GM18870 (cell line): ENCODE measurements around the gene SLC25A45.

Experiments used
- ATAC-seq: cut with Tn5 transposase; IDR thresholded peaks from one replicate; pipeline ENCODE4 v1.9.1; 2021; ENCODE audit warnings: moderate library complexity; ENCODE audit not compliant: unreplicated experiment

The SLC25A45 gene

DNA sequence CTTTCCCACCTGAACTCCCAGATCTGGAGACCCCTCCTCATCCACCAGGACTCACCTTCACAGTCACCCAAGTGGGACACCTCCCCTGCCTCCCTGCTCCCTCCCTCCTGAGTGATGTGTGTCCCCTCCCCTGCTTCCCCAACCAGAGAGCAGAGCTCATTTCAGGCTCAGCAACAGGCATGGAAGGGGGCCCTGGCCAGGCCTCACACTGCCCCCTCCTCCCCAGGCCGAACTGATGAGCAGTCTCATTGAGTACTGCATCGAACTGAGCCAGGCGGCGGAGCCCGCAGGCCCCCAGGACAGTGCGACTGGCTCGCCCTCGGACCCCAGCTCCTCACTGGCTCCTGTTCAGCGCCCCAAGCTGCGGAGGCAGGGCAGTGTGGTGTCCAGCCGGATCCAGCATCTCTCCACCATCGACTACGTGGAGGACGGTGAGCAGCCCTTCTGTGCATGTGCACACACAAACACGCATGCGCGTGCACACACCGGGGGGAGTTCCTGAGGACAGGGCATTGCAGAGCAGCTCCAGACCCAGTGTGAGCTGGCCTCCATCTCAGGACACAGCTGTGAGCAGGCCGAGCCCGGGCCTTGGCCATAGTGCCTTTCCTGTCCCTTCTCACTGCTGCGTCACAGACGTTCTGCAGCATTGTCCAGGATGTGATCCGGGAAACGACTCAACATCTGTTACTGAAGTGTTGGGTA is 22.3 kb upstream of the SLC25A45 start:
- ATAC-seq = no peak

GRCh38 chr11:65404210-65404609 is 21.8 kb upstream of the SLC25A45 start:
- ATAC-seq = no peak

GRCh38 chr11:65403607-65404121 is 21.2 kb upstream of the SLC25A45 start:
- ATAC-seq = no peak

GRCh38 chr11:65402790-65403189 is 20.3 kb upstream of the SLC25A45 start:
- ATAC-seq = no peak

GRCh38 chr11:65401803-65402248 is 19.4 kb upstream of the SLC25A45 start:
- ATAC-seq = no peak

- ATAC-seq = no peak
These were observed 18.8 kb upstream of the SLC25A45 start for GRCh38 chr11:65401073-65401802.

DNA sequence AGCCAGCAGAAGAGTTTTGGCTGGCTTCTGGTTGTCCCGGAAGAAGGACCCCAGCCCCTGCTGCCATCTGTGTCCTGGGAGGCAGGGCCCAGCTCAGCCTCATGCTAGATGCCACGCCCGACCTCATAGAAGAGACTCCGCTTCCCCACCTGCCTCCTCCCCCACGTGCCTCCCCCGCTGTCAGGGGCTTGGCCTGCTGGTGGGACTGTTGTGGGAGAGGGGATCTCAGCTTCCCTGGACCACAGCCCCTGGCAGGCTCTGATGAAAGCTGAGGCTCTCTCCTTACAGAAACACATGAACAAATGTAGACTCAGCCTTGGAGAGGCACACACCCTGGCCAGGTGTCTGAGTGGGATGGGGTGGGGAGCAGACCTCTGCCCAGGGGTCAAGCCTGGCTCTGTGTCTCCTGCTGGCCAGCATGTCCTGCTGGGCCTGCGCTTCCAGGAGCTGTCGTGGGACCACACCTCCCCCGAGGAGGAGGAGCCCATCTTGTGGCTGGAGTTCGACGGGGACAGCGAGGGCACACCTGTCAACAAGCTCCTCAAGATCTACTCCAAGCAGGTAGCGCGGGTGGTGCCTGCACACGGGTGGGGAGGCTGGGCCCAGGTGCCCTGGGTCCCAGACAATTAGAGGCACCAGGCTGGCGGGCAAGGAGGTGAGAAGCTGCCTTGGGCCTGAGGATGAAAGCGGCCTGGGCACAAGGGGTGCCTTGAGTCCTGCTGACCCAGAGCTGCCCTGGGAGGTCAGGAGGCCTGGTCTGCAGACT is 18.0 kb upstream of the SLC25A45 start:
- ATAC-seq = no peak

GRCh38 chr11:65399845-65400244 is 17.4 kb upstream of the SLC25A45 start:
- ATAC-seq = no peak

GRCh38 chr11:65399249-65399648 is 16.8 kb upstream of the SLC25A45 start:
- no peak for ATAC-seq

GRCh38 chr11:65398362-65398910 is 16.0 kb upstream of the SLC25A45 start:
- ATAC-seq = no peak

DNA sequence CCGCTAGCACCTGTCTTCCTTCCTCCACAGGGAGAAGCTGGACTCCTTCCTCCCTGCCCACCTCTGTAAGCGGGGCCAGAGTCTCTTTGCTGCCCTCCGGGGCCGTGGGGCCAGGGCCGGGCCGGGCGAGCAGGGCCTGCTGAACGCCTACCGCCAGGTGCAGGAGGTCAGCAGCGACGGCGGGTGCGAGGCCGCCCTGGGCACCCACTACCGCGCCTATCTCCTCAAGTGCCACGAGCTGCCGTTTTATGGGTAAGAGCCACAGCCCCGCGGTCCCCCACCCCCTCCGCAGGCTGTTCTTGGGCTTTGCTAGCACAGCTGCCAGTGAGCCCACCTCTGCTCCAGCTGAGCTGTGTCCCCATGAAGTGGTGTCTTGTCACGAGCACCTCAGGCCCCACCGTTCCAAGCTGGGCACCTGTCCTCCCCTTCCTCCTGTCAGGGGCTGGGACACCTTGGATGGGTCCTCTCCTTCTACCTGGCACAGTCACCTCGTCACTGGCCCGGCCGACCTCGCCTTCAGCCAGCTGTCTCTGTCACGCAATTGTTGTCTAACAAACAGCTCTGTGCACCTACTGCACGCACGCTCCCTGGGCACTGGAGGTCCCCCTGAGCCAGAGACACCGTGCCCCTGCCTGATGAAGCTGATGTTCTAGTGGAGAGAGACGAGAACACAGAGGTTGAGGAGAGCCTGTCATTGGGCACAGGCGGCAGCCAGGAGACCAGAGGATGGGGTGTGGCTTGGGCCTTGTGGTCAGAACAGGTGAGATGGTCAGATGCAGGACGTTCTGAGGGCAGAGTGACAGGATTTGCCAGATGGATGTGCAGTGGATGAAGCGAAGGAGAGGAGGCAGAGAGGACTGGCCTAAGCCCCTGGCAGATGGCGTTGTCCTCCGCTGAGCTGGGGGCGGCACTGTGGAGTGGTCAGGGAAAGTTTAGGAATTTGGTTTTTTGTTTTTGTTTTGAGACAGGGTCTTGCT is 14.6 kb upstream of the SLC25A45 start:
- no peak for ATAC-seq

DNA sequence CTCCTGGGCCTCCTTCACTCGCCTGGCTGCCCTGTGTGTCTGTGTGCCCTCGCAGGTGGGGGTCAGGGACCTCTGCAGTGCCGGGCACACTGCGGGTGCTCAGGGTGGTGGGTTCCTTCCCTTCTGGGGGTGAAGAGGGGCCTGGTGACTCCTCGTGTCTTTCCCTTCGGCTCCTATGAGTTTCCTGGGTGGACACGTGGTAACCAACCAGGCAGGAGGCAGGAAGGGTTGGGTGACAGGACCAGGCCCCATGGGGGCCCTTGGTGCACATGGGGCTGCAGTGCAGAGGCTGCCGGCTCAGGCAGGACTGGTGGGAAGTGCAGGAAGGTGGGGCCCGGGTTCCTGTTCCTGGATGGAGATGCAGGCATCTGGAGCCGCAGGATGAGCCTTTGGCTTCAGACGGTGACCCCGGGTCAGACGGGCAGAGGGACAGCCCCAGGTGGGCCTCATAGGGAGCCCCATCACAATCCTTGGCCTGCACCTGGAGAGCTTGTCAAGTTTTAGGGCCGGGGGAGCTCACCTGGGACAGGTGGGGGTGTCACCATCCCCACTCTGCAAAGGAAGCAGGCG is 13.6 kb upstream of the SLC25A45 start:
- no peak for ATAC-seq

DNA sequence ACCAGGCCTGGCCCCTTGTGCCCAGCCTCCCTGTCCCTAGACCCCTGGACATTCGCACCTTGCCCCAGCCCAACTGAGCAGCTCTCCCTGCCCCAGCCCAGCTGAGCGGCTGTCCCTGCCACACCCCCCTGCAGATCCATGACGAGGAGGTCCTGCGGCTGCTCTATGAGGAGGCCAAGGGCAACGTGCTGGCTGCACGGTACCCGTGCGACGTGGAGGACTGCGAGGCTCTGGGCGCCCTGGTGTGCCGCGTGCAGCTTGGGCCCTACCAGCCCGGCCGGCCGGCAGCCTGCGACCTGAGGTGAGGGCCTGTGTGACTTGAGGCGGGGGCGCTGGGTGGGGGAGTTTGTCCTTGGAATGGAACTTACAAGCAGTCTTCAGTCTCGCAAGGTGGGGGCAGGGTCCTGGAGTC is 11.7 kb upstream of the SLC25A45 start:
- no peak for ATAC-seq

GRCh38 chr11:65393513-65394079 is 11.2 kb upstream of the SLC25A45 start:
- no peak for ATAC-seq

- no peak for ATAC-seq
These were observed 10.5 kb upstream of the SLC25A45 start for GRCh38 chr11:65392899-65393298.

GRCh38 chr11:65392186-65392829 is 9.9 kb upstream of the SLC25A45 start:
- no peak for ATAC-seq

- no peak for ATAC-seq
These were observed 8.6 kb upstream of the SLC25A45 start for GRCh38 chr11:65390996-65391395.

DNA sequence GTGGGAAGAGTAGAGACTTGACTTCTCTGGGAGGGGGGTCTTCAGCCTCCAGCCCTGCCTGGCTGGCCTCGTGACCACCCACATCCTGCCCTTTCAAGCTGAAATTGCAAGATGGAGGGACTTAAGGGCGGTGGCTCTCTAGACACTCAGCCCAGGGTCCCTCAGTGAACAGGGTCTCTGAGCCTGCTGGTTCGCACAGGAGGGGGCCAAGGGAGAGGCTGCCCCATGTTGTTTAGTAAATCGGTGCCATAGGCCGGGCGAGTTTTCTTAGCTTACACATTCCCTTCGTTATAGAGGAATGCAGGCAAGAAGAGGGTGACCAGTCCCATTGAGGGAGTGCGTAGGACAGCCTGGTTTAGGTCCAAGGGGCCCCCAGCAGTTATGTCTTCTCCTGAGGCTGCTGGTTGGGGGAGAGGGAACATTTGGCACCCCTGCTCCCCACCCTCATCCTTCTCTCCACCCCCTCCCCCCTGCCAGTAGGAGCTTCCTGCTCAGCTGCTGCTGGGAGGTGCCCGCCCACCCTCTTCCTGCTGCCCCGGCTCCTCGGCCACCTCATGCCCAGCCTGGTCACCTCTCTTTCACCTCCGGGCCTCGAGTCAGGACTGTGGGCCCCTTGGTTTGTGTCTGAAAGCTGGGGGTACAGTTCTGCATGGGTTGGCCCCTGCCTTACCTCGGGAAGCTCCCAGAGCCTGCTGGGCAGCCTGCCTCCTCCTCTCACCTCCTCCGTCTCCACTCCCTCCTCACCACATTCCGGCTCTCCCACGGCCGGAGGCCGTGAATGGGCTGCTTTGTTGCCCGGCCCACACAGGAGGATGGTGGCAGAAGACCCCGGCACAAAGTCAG is 7.9 kb upstream of the SLC25A45 start:
- no peak for ATAC-seq
